HFF-Myc (cell line): ENCODE measurements around the gene PPP1R1B.

ENCODE experiments used
- DNase-seq: peaks from one replicate; pipeline ENCODE4 v3.0.0-alpha.2; 2011; ENCODE audit warnings: low read depth; ENCODE audit errors: extremely low read depth
- H3K4me3 ChIP-seq: replicated peaks from 2 replicates; pipeline ENCODE4 v1.5.1; 2011; ENCODE audit warnings: low read depth, mild to moderate bottlenecking, control low read depth, low read length
- CTCF ChIP-seq: IDR thresholded peaks from 2 replicates; pipeline ENCODE4 v1.5.1; 2012; ENCODE audit warnings: mild to moderate bottlenecking, low read depth, low read length, control low read depth; ENCODE audit errors: missing control alignments

PPP1R1B gene

DNA sequence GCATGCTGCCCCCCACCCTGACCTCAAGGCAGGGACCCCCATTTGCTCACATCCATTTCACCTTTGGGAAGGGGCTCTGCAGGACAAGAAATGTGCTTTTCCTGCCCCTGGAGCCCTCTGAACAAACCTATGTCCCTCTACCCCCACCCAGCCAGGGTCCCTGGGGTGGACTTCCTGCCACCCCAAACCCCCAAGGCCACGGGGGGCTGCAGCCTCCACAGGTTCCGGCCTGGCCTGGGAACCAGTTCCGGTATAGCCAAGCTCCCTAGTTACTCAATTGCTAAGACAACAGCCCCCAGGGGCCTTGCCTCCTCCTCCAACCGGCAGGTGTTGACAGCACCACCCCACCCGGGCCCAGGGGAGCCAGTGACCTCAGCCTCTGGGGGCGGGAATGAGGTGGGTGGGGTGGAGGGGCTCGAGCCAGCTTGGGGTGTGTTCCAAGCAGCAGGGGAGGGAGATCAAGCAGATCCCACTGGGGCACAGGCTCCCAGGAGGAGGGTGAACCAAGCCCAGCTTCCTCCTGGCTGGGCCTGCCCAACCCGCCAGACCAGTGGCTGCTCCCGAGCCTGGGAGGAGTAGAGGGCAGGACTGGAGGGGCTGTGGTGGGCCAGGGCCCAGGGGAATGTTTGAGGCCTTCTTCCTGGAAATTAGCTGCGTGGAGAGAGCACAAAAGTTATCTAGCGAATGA lies 48.1 kb downstream of the PPP1R1B start:
- H3K4me3 ChIP-seq: no peak overlapping the region
- DNase-seq: no peak
- TF ChIP-seq CTCF: no peak

DNA sequence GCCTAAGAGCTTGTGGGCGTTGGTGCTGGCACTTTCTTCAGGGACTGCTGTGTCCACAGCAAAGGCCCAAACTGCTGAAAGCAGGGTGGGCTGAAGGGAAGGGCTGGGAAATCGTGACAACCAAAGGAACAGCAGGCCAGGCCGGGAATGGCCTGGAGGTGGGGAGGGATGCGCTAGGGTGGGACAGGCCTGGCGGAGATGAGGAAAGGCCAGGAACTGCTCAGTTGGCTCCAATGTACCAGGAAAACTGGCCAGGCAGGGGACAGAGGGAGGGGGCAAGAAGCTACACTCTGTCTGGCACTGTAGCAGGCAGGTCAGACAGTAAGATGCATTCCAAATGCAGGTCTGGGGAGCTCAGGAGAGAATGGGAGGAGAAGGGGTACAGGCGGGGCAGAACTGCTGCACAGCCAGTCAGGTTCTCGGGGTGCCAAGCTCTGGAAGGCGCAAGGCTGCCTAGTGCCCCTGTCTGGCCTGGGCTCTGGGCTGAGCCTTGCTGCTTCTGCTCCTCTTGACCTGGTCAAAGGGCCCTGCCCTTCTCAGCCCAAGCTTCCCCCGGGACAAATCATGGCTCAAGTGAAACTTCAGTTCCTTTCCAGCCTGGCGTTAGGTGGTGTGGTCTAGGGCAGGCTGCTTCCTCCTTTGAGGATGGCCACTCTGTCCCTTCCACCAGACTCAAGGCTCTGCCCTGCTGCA lies 48.8 kb downstream of the PPP1R1B start:
- no peak for TF ChIP-seq CTCF
- H3K4me3 ChIP-seq: no peak overlapping the region
- no peak for DNase-seq

- no peak for DNase-seq
- no peak overlapping the region for H3K4me3 ChIP-seq
- TF ChIP-seq CTCF: no peak
These were observed 49.6 kb downstream of the PPP1R1B start for GRCh38 chr17:39676198-39676819.

GRCh38 chr17:39677072-39677471 lies 50.3 kb downstream of the PPP1R1B start:
- no peak for TF ChIP-seq CTCF
- H3K4me3 ChIP-seq: no peak overlapping the region
- no peak for DNase-seq

DNA sequence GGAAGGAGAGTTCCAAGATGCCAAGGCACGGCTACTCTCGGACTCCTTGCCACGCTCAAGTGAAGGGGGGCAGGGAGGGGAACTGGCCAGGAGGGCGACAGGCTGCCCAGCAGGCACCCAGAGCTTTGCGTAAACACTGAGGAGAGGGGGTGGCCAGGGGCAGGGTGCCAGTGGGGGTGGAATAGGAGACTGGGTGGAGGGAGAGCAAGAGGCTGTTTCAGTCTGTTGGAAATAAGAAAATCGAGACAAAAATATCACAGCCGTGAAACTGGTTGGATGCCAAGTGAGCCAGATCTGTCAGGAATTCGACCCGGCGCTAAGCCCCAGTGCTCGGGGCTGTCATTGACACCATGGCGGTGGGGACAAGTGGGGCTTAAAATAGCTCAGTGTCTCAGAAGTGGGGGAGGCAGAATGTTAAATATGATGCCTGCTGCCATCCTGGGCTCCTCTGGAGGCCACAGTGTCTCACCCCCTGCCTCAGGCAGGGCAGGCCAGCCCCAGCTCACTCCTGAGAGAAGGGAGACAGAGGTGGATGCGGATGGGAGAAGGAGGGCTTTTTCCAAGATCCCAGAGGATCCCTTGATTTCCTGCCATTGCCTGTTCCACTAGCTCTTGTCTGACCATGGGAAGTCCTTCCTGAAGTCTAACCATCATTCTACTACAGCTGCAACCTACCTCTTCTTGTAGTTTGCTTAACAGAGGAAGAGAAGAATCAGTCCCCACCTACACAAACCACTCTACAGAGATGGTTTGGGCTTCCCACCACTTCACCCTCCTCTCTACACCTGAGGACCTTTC lies 51.0 kb downstream of the PPP1R1B start:
- no peak for TF ChIP-seq CTCF
- no peak overlapping the region for H3K4me3 ChIP-seq
- DNase-seq: no peak

DNA sequence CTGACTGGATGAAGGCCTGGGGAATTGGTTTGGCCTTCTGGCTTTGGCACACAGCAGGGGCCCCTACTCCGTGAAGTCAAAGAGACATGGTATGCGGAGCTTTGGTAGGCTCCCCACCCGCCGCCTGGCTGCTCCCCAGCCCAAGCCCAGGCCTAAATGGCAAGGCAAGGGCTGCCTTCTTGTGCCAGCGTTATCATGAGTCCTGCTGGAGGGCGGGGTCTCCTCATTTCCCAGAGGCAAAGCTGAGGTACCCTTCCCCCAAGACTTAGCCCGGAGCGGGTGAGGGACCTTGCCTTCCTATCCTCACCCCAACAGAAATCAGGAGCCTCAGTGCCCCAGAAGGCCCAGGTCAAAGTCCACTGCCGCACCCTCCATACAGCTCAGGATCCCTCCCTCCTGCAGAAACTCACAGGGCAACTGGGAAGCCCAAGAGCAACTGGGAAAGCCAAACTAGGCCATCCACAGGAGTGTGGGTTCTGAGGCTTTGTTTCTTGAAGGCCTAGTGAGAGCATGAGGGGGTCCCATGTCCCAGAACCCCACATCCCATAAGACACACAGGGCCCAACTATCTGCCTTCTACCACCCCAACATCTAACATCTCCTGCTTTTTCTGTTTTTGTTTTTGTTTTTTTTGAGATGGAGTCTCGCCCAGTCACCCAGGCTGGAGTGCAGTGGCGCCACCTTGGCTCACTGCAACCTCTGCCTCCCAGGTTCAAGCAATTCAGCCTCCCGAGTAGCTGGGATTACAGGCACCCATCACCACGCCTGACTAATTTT lies 51.8 kb downstream of the PPP1R1B start:
- no peak for TF ChIP-seq CTCF
- DNase-seq: no peak
- no peak overlapping the region for H3K4me3 ChIP-seq
